Measurements from ENCODE around the gene STAT6.

Gene STAT6

DNA sequence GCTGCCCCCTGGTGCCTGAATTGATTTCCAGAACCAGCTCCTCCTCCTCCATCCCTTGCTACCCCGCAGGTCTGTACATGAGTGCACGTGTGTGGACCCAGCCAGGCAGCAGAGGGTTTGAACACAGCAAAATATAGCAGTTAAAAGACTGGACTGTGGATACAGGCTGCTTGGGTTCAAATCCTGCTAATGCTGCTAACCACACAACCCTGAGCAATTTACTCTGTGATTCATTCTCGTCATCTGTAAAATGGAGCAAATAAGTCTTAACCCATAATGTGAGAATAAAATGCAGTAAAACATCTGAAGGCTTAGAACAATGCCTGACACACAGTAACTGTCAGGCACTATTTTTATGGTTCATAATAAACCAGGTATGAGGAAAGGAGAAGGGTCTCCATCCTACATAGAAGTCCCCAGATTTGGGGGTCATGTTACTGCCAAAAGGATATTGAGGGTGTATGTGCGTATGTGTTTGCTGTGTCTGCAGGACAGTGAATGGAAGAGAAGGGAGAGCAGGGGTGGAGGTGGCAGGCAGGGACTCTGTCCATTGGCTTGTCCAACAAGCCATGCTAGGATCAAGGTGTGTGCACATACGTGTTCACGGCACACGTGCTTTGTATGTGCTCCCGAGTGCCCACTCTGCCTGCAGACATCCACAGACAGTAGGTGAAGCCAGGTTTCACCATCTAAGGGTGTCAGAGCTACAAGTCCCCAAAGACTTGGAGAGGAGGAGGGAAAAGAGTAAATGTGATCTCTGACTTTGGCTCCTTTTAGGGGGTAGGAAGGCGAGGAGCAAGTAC, 1.5 kb upstream of the STAT6 start:
- Histone ChIP-seq H2BK120ac (ENCODE audit: low read depth, low read length) (no peak overlapping the region), H2AK5ac (ENCODE audit: low read length, severe bottlenecking) (no peak overlapping the region), H3K14ac (ENCODE audit: low read length in 2 of 2) (no peak overlapping the region), H3K4ac (ENCODE audit: low read depth in 1 of 2, low read length in 2 of 2) (peak overlapping the region in 1 of 2 experiments; percentile 13), H3K4me2 (ENCODE audit: low read length, poor library complexity, severe bottlenecking) (peak overlapping the region; percentile 93), H2AFZ (ENCODE audit: low read depth, low read length) (no peak overlapping the region), H3K18ac (ENCODE audit: low read depth in 1 of 2, low read length in 2 of 2) (peak overlapping the region; percentile 11 to 37), H3K36me3 (ENCODE audit: control insufficient read depth in 1 of 2, insufficient read depth in 2 of 2, low read depth in 1 of 2, low read length in 2 of 2) (peaks cover 2 to 9% of the 10 kb centered on the region in 2 experiments), H3K79me1 (replicated peaks; ENCODE audit: low read length, poor library complexity, severe bottlenecking) (peaks cover 5% of the 10 kb centered on the region), H2BK12ac (ENCODE audit: low read length in 2 of 2) (peak overlapping the region; percentile 43 to 90), H3K4me1 (ENCODE audit: control insufficient read depth, insufficient read depth, low read depth, low read length) (peaks cover 16% of the 10 kb centered on the region), H2BK5ac (ENCODE audit: low read depth, low read length, poor library complexity, severe bottlenecking) (no peak overlapping the region), H2BK15ac (ENCODE audit: low read depth, poor library complexity, severe bottlenecking) (no peak overlapping the region), H3K4me3 (ENCODE audit: insufficient read depth in 1 of 2, low read depth in 1 of 2, low read length in 2 of 2) (peak overlapping the region; percentile 32 to 98), H3K9me3 (ENCODE audit: control insufficient read depth, low read length) (no peaks in the 10 kb centered on the region), H3K27ac (ENCODE audit: low read length, poor library complexity, severe bottlenecking) (peak overlapping the region; percentile 93), H3K27me3 (ENCODE audit: control insufficient read depth in 1 of 2, insufficient read depth in 1 of 2, low read length in 2 of 2) (no peaks in the 10 kb centered on the region), H4K8ac (ENCODE audit: low read length) (no peak overlapping the region), H4K91ac (ENCODE audit: low read length) (peak overlapping the region; percentile 9), H3K23ac (ENCODE audit: low read length in 2 of 2) (no peak overlapping the region), H3K9ac (ENCODE audit: low read length) (peak overlapping the region; percentile 97)
- WGBS: 65% methylated on average over 7 of the region's 9 CpGs
- DNase-seq: no peak

DNA sequence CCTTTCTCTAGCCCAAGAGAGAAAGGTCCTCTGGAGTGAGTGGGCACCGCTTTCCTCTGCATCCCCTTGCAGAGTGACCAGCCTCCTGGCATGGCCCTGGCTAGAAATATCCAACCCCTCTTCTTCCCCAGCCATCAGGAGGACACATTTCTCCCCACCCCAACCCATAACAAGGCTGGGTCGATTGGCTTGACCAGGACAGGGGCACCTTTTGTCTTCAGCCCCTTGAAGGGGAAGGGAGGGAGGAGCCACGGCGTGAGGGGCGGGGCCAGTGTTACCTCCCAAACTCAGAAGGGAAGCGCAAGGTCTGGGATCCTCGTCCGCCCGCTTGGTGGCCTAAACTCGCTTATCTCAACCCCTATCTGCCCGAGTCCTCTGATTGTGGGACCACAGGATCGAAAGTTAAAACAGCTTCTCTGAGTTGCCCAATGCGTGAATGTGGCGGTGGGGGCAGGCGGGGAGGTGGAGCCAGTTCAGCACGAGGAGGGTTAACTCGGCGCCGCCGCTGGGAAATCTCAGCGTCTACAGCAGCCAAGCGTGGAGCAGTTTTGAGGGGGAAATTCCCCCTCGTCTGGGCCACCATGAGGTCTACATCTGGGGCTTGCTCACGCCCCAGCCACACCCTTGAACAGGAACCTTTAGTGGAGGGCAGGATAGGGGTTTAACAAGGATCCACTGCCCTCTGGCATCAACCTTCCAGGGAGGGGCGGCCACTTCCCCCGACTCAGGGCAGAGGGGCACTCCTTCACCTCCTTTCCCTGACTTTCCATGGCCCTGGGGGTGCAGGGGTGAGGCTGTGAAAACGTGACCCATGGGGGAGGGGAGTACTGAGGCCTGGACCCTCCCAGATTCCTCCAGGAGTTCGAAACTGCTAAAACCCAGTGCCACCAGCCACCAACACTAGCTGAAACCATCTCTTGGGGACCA, 795 bp downstream of the STAT6 start:
- peak overlapping the region; percentile 97 for H3K9ac ChIP-seq (ENCODE audit: low read length)
- H2BK12ac ChIP-seq (ENCODE audit: low read length in 2 of 2): peak overlapping the region; percentile 96 to 97
- H3K4ac ChIP-seq (ENCODE audit: low read depth in 1 of 2, low read length in 2 of 2): peak overlapping the region; percentile 99 to 100
- H3K14ac ChIP-seq (ENCODE audit: low read length in 2 of 2): peak overlapping the region; percentile 76 to 100
- peaks cover 17% of the 10 kb centered on the region for H3K79me1 ChIP-seq (replicated peaks; ENCODE audit: low read length, poor library complexity, severe bottlenecking)
- H3K36me3 ChIP-seq (ENCODE audit: control insufficient read depth in 1 of 2, insufficient read depth in 2 of 2, low read depth in 1 of 2, low read length in 2 of 2): peaks cover 22 to 32% of the 10 kb centered on the region in 2 experiments
- WGBS: 7% methylated on average over 21 of the region's 28 CpGs
- peak overlapping the region; percentile 80 for H2AK5ac ChIP-seq (ENCODE audit: low read length, severe bottlenecking)
- peak overlapping the region; percentile 98 to 99 for H3K18ac ChIP-seq (ENCODE audit: low read depth in 1 of 2, low read length in 2 of 2)
- peak overlapping the region; percentile 93 for H3K27ac ChIP-seq (ENCODE audit: low read length, poor library complexity, severe bottlenecking)
- H3K23ac ChIP-seq (ENCODE audit: low read length in 2 of 2): peak overlapping the region; percentile 83 to 94
- H2BK15ac ChIP-seq (ENCODE audit: low read depth, poor library complexity, severe bottlenecking): peak overlapping the region; percentile 90
- peak overlapping the region; percentile 99 for H4K8ac ChIP-seq (ENCODE audit: low read length)
- peaks cover 19% of the 10 kb centered on the region for H3K4me1 ChIP-seq (ENCODE audit: control insufficient read depth, insufficient read depth, low read depth, low read length)
- H4K91ac ChIP-seq (ENCODE audit: low read length): peak overlapping the region; percentile 100
- H3K9me3 ChIP-seq (ENCODE audit: control insufficient read depth, low read length): no peaks in the 10 kb centered on the region
- DNase-seq: peak; percentile 86
- H3K4me2 ChIP-seq (ENCODE audit: low read length, poor library complexity, severe bottlenecking): peak overlapping the region; percentile 93
- no peak overlapping the region for H2AFZ ChIP-seq (ENCODE audit: low read depth, low read length)
- H3K27me3 ChIP-seq (ENCODE audit: control insufficient read depth in 1 of 2, insufficient read depth in 1 of 2, low read length in 2 of 2): no peaks in the 10 kb centered on the region
- no peak overlapping the region for H2BK5ac ChIP-seq (ENCODE audit: low read depth, low read length, poor library complexity, severe bottlenecking)
- H3K4me3 ChIP-seq (ENCODE audit: insufficient read depth in 1 of 2, low read depth in 1 of 2, low read length in 2 of 2): peak overlapping the region; percentile 72 to 98
- H2BK120ac ChIP-seq (ENCODE audit: low read depth, low read length): peak overlapping the region; percentile 99

DNA sequence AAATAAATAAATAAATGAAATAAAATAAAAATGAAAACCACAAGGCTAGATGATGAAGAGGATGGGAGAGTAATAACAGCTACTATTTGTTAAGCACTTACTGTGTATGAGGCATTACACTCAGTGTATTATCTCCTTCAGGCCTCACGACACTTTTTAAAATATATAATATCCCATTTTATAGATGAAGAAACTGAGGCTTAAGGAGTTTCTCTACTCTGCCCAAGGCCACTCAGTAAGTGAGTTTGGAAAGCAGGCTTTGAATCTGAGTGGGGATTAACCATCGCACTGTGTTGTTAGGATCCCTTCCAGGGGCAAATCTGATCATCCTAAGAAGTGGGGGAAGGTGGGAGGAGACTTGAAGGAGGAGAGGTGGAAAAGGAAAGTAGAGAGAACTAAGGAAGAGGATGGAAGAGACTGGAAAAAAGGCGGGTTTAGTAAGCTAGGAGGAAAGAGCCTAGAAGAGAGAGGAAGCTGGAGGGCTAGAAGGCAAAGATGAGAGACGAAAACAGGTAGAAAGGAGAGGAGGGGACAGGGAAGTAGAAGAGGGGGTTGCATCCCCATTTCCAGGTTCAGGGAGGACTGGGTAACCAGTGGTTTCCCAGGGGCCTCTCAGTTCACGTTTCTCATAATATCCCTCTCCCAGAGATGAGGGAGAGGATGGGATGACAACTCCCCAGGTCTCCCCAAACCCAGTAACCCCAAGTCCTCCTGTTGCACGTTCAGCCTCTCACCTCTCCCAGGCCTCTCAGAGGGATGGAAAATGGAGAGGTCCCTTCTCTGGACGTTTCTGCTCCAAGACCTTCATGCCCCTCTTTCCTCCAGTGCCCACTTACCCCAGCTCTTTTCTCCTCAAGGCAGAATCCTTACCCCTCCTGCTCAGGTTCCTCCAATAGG, 1.7 kb downstream of the STAT6 start:
- Histone ChIP-seq H3K18ac (ENCODE audit: low read depth in 1 of 2, low read length in 2 of 2) (peak overlapping the region in 1 of 2 experiments; percentile 61), H3K4ac (ENCODE audit: low read depth in 1 of 2, low read length in 2 of 2) (peak overlapping the region; percentile 6 to 13), H2BK5ac (ENCODE audit: low read depth, low read length, poor library complexity, severe bottlenecking) (no peak overlapping the region), H2AK5ac (ENCODE audit: low read length, severe bottlenecking) (peak overlapping the region; percentile 24), H4K8ac (ENCODE audit: low read length) (no peak overlapping the region), H3K27me3 (ENCODE audit: control insufficient read depth in 1 of 2, insufficient read depth in 1 of 2, low read length in 2 of 2) (no peaks in the 10 kb centered on the region), H3K79me1 (replicated peaks; ENCODE audit: low read length, poor library complexity, severe bottlenecking) (peaks cover 18% of the 10 kb centered on the region), H2AFZ (ENCODE audit: low read depth, low read length) (no peak overlapping the region), H3K9ac (ENCODE audit: low read length) (peak overlapping the region; percentile 97), H2BK15ac (ENCODE audit: low read depth, poor library complexity, severe bottlenecking) (peak overlapping the region; percentile 17), H2BK12ac (ENCODE audit: low read length in 2 of 2) (peak overlapping the region in 1 of 2 experiments; percentile 29), H3K14ac (ENCODE audit: low read length in 2 of 2) (no peak overlapping the region), H3K4me2 (ENCODE audit: low read length, poor library complexity, severe bottlenecking) (peak overlapping the region; percentile 93), H3K23ac (ENCODE audit: low read length in 2 of 2) (no peak overlapping the region), H3K4me1 (ENCODE audit: control insufficient read depth, insufficient read depth, low read depth, low read length) (peaks cover 21% of the 10 kb centered on the region), H3K9me3 (ENCODE audit: control insufficient read depth, low read length) (no peaks in the 10 kb centered on the region), H4K91ac (ENCODE audit: low read length) (no peak overlapping the region), H3K27ac (ENCODE audit: low read length, poor library complexity, severe bottlenecking) (peak overlapping the region; percentile 12), H2BK120ac (ENCODE audit: low read depth, low read length) (no peak overlapping the region), H3K36me3 (ENCODE audit: control insufficient read depth in 1 of 2, insufficient read depth in 2 of 2, low read depth in 1 of 2, low read length in 2 of 2) (peaks cover 31 to 41% of the 10 kb centered on the region in 2 experiments), H3K4me3 (ENCODE audit: insufficient read depth in 1 of 2, low read depth in 1 of 2, low read length in 2 of 2) (peak overlapping the region in 1 of 2 experiments; percentile 98)
- no peak for DNase-seq
- 72% methylated on average over 5 of the region's 7 CpGs for WGBS

Data from mesenchymal stem cell (in vitro differentiated cells and primary cell).